Vagina (tissue), 2 donors: ENCODE measurements around the gene PARVB. TPM values are rescaled to one million over a fixed set of nuclear protein-coding genes. Genes with fewer than 3 reads are reported as not detected.
A peak's percentile ranks its signal among the peaks of the same experiment; 100 is the strongest.

Experiments used
- DNase-seq, 2 donors: peaks; one replicate each; pipeline ENCODE4 v3.0.0-alpha.2; 2017; ENCODE audit errors: extremely low spot score in 2 of 2
- H3K27ac ChIP-seq: fragments of 200-600 bp; sonication (generic); one replicate; pipeline ENCODE4 v1.5.1; 2019
- H3K27me3 ChIP-seq: fragments of 200-600 bp; sonication (generic); one replicate; pipeline ENCODE4 v1.5.1; 2019
- H3K36me3 ChIP-seq, 2 donors: fragments of 200-600 bp; sonication (generic); one replicate each; pipeline ENCODE4 v1.5.1; 2017 to 2019
- H3K4me1 ChIP-seq: fragments of 200-600 bp; sonication (generic); one replicate; pipeline ENCODE4 v1.5.1; 2019
- H3K4me3 ChIP-seq, 2 donors: fragments of 200-600 bp; sonication (generic); 1 replicate in 1 of 2; 2 replicates in 1 of 2; pipeline ENCODE4 v1.5.1; 2016 to 2019
- H3K9me3 ChIP-seq: fragments of 200-600 bp; sonication (generic); one replicate; pipeline ENCODE4 v1.5.1; 2019
- POLR2A ChIP-seq, 2 donors: fragments of 450-650 bp; IDR thresholded peaks; one replicate each; pipeline ENCODE4 v1.6.1; 2017; ENCODE audit warnings: antibody characterized with exemption in 2 of 2, mild to moderate bottlenecking in 2 of 2, moderate library complexity in 2 of 2
- POLR2AphosphoS5 ChIP-seq, 2 donors: sonication (generic); formaldehyde crosslinking; IDR thresholded peaks; one replicate each; pipeline ENCODE4 v1.9.0; 2017; ENCODE audit warnings: antibody characterized with exemption in 2 of 2, mild to moderate bottlenecking in 2 of 2, low read depth in 1 of 2; ENCODE audit not compliant: insufficient read depth in 1 of 2
- intact Hi-C: fragments of 100-400 bp; cut with DNase I; formaldehyde crosslinking; loops from one replicate; pipeline ENCODE4 v1.15.1; 2023
- total RNA-seq: library from RNA; depleted of rRNA; stranded (reverse); fragments of >200 nt; gene quantifications from one replicate; pipeline ENCODE4 v1.2.3, GENCODE V29; 2016
- TF ChIP-seq, protein P1 (sequence below), 3 experiments: fragments of 450-650 bp in 2 of 3; fragments of 200-600 bp in 1 of 3; sonication (generic) in 1 of 3; IDR thresholded peaks; one replicate each; pipeline ENCODE4 v1.5.1; 2017 to 2019; ENCODE audit warnings: antibody characterized with exemption in 3 of 3, mild to moderate bottlenecking in 2 of 3, moderate library complexity in 2 of 3

PARVB gene
- total RNA-seq, 1 donor from 2014 or later: 11.3 TPM

DNA sequence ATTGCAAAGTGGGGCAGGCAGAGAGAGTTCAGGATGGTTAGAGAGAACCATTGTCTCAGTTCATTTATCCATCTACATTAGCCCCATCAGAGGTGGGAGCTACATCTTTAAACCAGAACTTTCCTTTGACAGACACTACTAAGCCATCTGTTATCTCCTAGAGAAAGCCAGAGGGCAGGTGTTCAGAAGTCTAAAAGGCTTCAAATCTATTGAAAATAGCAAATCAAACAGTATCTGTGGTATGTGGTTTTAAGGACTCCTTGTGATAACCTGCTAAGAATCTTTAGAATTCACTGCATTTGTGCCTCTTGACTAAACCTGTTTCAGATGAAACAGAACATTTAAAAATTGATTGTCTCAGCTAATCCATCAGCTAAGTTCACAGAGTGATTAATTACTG lies 112.7 kb downstream of the PARVB start:
- DNase-seq: no peak
- H3K9me3 ChIP-seq: peaks cover 8% of the 10 kb centered on the region
- H3K4me3 ChIP-seq: no peak overlapping the region
- intact Hi-C loops: no loop called here
- TF ChIP-seq, protein P1, sequence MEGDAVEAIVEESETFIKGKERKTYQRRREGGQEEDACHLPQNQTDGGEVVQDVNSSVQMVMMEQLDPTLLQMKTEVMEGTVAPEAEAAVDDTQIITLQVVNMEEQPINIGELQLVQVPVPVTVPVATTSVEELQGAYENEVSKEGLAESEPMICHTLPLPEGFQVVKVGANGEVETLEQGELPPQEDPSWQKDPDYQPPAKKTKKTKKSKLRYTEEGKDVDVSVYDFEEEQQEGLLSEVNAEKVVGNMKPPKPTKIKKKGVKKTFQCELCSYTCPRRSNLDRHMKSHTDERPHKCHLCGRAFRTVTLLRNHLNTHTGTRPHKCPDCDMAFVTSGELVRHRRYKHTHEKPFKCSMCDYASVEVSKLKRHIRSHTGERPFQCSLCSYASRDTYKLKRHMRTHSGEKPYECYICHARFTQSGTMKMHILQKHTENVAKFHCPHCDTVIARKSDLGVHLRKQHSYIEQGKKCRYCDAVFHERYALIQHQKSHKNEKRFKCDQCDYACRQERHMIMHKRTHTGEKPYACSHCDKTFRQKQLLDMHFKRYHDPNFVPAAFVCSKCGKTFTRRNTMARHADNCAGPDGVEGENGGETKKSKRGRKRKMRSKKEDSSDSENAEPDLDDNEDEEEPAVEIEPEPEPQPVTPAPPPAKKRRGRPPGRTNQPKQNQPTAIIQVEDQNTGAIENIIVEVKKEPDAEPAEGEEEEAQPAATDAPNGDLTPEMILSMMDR (IDR thresholded peaks at IDR 0.05): no peak
- TF ChIP-seq POLR2AphosphoS5 (IDR thresholded peaks at IDR 0.05; ENCODE audit: insufficient read depth in 1 of 2, low read depth in 1 of 2): no peak
- no peak for TF ChIP-seq POLR2A (IDR thresholded peaks at IDR 0.05)
- no peak overlapping the region for H3K27ac ChIP-seq
- H3K4me1 ChIP-seq: no peaks in the 10 kb centered on the region
- peaks cover 0 to 30% of the 10 kb centered on the region in 2 donors for H3K36me3 ChIP-seq
- H3K27me3 ChIP-seq: no peaks in the 10 kb centered on the region

DNA sequence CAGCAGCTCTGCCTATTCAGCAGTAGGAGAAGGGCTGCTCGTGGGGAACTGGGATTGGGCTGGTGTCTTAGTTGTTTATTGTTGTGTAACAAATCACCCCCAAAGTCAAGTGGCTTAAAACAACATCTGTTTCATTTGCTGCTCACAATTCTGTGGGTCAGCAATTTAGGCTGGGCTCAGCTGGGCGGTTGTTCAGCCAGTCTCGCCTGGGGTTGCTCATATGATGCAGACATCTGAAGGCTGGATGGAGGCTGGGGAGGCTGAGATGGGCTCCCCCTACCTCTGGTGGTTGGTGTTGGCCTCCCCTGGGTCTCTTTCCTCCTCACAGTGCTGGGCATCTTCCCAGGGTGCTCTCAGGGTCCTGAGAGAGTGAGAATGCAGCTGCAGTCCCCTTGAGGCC lies 113.3 kb downstream of the PARVB start:
- TF ChIP-seq POLR2A (IDR thresholded peaks at IDR 0.05) (no peak), POLR2AphosphoS5 (IDR thresholded peaks at IDR 0.05; ENCODE audit: insufficient read depth in 1 of 2, low read depth in 1 of 2) (no peak)
- TF ChIP-seq, protein P1 (IDR thresholded peaks at IDR 0.05): no peak
- H3K4me1 ChIP-seq: no peaks in the 10 kb centered on the region
- no peak overlapping the region for H3K4me3 ChIP-seq
- H3K27me3 ChIP-seq: no peaks in the 10 kb centered on the region
- DNase-seq: no peak
- intact Hi-C loops: no loop called here
- H3K27ac ChIP-seq: no peak overlapping the region
- H3K36me3 ChIP-seq: peaks cover 0 to 30% of the 10 kb centered on the region in 2 donors
- H3K9me3 ChIP-seq: peaks cover 8% of the 10 kb centered on the region

DNA sequence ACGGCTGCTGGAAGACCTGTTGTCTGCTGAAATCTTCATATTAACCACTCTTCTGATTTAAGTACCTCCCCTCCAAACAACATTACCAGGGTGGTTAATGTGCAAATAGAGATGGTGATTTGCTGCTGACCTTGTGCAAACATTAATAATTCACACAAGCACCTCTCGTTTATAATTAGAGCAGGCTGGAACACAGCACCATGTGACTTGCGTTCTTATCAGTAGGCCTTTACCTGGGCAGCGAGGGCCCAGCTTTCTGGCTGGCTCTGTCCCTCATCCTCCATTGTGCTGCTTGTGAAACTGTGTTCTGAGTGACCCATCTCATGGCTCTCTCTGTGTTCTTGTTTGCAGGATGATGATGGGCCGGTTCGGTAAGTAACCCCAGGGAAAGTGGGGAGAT lies 115.7 kb downstream of the PARVB start:
- Histone ChIP-seq H3K36me3 (peaks cover 0 to 30% of the 10 kb centered on the region in 2 donors), H3K4me3 (no peak overlapping the region), H3K4me1 (no peaks in the 10 kb centered on the region), H3K27ac (no peak overlapping the region), H3K9me3 (peaks cover 8% of the 10 kb centered on the region), H3K27me3 (no peaks in the 10 kb centered on the region)
- DNase-seq: no peak
- TF ChIP-seq POLR2A (IDR thresholded peaks at IDR 0.05) (no peak), POLR2AphosphoS5 (IDR thresholded peaks at IDR 0.05; ENCODE audit: insufficient read depth in 1 of 2, low read depth in 1 of 2) (no peak)
- TF ChIP-seq, protein P1 (IDR thresholded peaks at IDR 0.05): no peak
- intact Hi-C loops: no loop called here

DNA sequence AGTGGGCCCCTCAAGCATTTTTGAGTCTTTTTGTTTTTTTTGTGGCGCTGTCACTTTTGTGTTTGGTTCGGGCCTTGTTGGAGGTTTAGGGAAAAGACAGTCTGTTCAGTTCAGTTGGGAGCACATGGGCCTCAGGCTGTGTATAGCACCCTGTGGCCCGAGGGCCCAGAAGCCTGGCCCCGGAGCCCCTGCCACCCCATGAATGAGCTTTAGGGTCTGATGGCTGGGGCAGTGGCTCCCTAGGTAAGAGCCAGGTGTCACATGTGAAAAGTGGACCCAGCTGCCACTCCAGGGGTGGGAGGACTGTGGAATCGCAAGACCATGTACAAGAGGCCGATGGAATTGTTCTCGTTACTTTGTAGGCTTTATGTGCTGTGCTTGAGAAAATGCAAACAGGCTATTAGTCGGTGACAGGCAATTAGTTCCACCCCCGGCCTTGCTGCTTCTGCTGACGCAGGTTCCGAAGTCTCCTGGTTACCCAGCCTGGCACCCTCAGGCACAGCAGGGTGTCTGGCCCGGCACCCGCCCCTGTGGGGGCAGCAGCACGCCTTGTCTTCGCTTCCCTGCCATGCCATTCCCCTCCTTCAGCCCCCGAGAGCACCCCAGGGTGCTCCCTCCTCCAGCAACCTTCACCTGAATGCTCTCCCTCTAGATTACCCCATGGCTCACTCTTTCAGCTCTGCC lies 118.5 kb downstream of the PARVB start:
- Histone ChIP-seq H3K27me3 (no peaks in the 10 kb centered on the region), H3K4me1 (peaks cover under 1% of the 10 kb centered on the region), H3K36me3 (peaks cover 0 to 8% of the 10 kb centered on the region in 2 donors), H3K27ac (no peak overlapping the region), H3K4me3 (no peak overlapping the region), H3K9me3 (peaks cover 3% of the 10 kb centered on the region)
- no peak for TF ChIP-seq POLR2A (IDR thresholded peaks at IDR 0.05)
- TF ChIP-seq, protein P1 (IDR thresholded peaks at IDR 0.05): no peak
- TF ChIP-seq POLR2AphosphoS5 (IDR thresholded peaks at IDR 0.05; ENCODE audit: insufficient read depth in 1 of 2, low read depth in 1 of 2): no peak
- DNase-seq: no peak
- intact Hi-C loops: no loop called here

DNA sequence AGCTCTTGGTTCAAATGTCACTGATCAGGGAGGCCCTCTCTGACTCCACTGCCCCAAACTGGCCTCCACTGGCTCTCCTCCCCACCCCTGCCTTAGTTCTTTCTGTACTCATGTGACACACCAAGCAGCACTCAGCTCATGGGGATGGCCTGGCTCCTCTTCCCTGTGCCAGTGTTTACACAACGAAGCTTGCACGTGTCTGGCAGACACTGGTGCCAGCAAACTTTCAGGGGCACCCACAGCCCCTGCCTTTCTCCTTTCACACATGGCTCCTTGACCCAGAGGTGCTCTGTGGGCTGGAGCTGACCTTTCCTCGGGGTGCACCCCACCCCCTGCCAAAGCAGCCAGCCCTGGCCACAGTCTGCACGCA lies 119.0 kb downstream of the PARVB start:
- DNase-seq: no peak
- H3K4me3 ChIP-seq: no peak overlapping the region
- TF ChIP-seq POLR2AphosphoS5 (IDR thresholded peaks at IDR 0.05; ENCODE audit: insufficient read depth in 1 of 2, low read depth in 1 of 2) (peak in 1 of 2 donors; percentile 18), POLR2A (IDR thresholded peaks at IDR 0.05) (no peak)
- H3K4me1 ChIP-seq: peaks cover 6% of the 10 kb centered on the region
- no peak overlapping the region for H3K27ac ChIP-seq
- intact Hi-C loops: no loop called here
- H3K9me3 ChIP-seq: no peaks in the 10 kb centered on the region
- no peaks in the 10 kb centered on the region for H3K27me3 ChIP-seq
- H3K36me3 ChIP-seq: peaks cover 0 to 3% of the 10 kb centered on the region in 2 donors
